ENCODE data around the gene NEXN. TPM values are rescaled to one million over a fixed set of nuclear protein-coding genes. Genes with fewer than 3 reads are reported as not detected.

NEXN gene
- total RNA-seq, 1 experiment from 2014 or later, result 1.4 TPM

GRCh38 chr1:77978969-77979876 is 90.8 kb downstream of the NEXN start, which contains the start of gene FUBP1:
FUBP1 (minus strand) TSS chr1:77979072; CDS start chr1:77979004, 68 bp downstream.
- ATAC-seq, result peak; percentile 92
- POLR2A ChIA-PET, result interaction anchor here (0.6 to 2.1 kb wide), 10 partner anchors 10 to 120 kb away, joined by 3 to 15 read pairs (median 4); partner anchors contain the start of genes DNAJB4 and NEXN
- TF ChIP-seq EMX1 (CRISPR knock-in tag; IDR thresholded peaks at IDR 0.05), result no peak
- TF ChIP-seq NFE2L1 (CRISPR knock-in tag; IDR thresholded peaks at IDR 0.05), result peak; percentile 44; the same call in 1 of the 2 replicates
- TF ChIP-seq E2F5 (CRISPR knock-in tag; IDR thresholded peaks at IDR 0.05), result no peak
- TF ChIP-seq HMGA2 (CRISPR knock-in tag; IDR thresholded peaks at IDR 0.05), result no peak
- TF ChIP-seq ZNF512 (CRISPR knock-in tag; IDR thresholded peaks at IDR 0.05; ENCODE audit: borderline replicate concordance), result no peak
- 0 out of 2 replicates have a peak, but pooled peaks have one; percentile 59 for TF ChIP-seq MYBL2 (CRISPR knock-in tag; IDR thresholded peaks at IDR 0.05)
- peak; percentile 95 for TF ChIP-seq ZNF232 (CRISPR knock-in tag; IDR thresholded peaks at IDR 0.05)
- TF ChIP-seq IRF1 (CRISPR knock-in tag; IDR thresholded peaks at IDR 0.05), result no peak
- 0 out of 2 replicates have a peak, but pooled peaks have one; percentile 74 for TF ChIP-seq FOXK1 (CRISPR knock-in tag; IDR thresholded peaks at IDR 0.05)
- TF ChIP-seq ZNF532 (CRISPR knock-in tag; IDR thresholded peaks at IDR 0.05; ENCODE audit: borderline replicate concordance), result 0 out of 2 replicates have a peak, but pooled peaks have one; percentile 80
- TF ChIP-seq GTF2I (CRISPR knock-in tag; conservative IDR thresholded peaks at IDR 0.05), result no peak
- TF ChIP-seq SP1 (CRISPR knock-in tag; conservative IDR thresholded peaks at IDR 0.05), result peak; percentile 53; the same call in 1 of the 2 replicates
- peak; percentile 42; the same call in 1 of the 2 replicates for TF ChIP-seq ZNF671 (CRISPR knock-in tag; IDR thresholded peaks at IDR 0.05)
- TF ChIP-seq AFF4 (CRISPR knock-in tag; IDR thresholded peaks at IDR 0.05; ENCODE audit: borderline replicate concordance), result no peak
- 0 out of 2 replicates have a peak, but pooled peaks have one; percentile 26 for TF ChIP-seq SMAD4 (CRISPR knock-in tag; IDR thresholded peaks at IDR 0.05)
- peak; percentile 41; the same call in 1 of the 2 replicates for TF ChIP-seq USF1 (CRISPR knock-in tag; IDR thresholded peaks at IDR 0.05)
- TF ChIP-seq SMAD3 (CRISPR knock-in tag; IDR thresholded peaks at IDR 0.05; ENCODE audit: borderline replicate concordance), result peak; percentile 93
- no peak for TF ChIP-seq CBFB (CRISPR knock-in tag; IDR thresholded peaks at IDR 0.05; ENCODE audit: low read depth)
- no peak for TF ChIP-seq PRDM15 (CRISPR knock-in tag; IDR thresholded peaks at IDR 0.05)

More at GRCh38 chr1:77978969-77979876, 90.8 kb downstream of the NEXN start, which contains the start of gene FUBP1:
- CTCF ChIA-PET, result interaction anchor here (0.9 to 2.8 kb wide), 3 partner anchors 26 to 135 kb away, joined by 3 to 14 read pairs (median 10); partner anchors contain the start of gene DNAJB4
- no peaks in the 10 kb centered on the region for H3K27me3 Mint-ChIP-seq (ENCODE audit: low read depth)
- H3K27ac Mint-ChIP-seq, result no peak within 1 kb of the TSS
- peaks cover 12% of the 10 kb centered on the region for H3K36me3 Mint-ChIP-seq
- peaks cover 54% of the 10 kb centered on the region for H3K4me1 Mint-ChIP-seq
- H3K9me3 Mint-ChIP-seq, result no peaks in the 10 kb centered on the region
- no peak within 1 kb of the TSS for H3K4me3 Mint-ChIP-seq
- peak; percentile 95 for DNase-seq (ENCODE audit: low spot score)
